ENCODE data around the gene ELOB.

GRCh38 chr16:2724816-2725348, 52.2 kb downstream of the ELOB start:
- TF ChIP-seq EZH2 (IDR thresholded peaks at IDR 0.05; ENCODE audit: borderline replicate concordance, low read depth, low read length, severe bottlenecking): no peak
- TF ChIP-seq CTCF (IDR thresholded peaks at IDR 0.05; ENCODE audit: borderline replicate concordance, extremely low read depth, low read length, poor library complexity, severe bottlenecking): no peak

Data from DND-41 (cell line).